CD14-positive monocyte (primary cell): ENCODE measurements around the gene BAHCC1. TPM values are rescaled to one million over a fixed set of nuclear protein-coding genes. Genes with fewer than 3 reads are reported as not detected.

Experiments used
- DNase-seq, 3 donors: peaks; one replicate each; pipeline ENCODE4 v3.0.0-alpha.2; 2011 to 2022
- H2AFZ ChIP-seq: 2 replicates; pipeline ENCODE4 v1.6.0; 2012; ENCODE audit warnings: mild to moderate bottlenecking, low read depth, low read length, inconsistent platforms; ENCODE audit not compliant: insufficient read depth, poor library complexity, severe bottlenecking
- H3K27ac ChIP-seq, 2 donors: 1 replicate in 1 of 2; 2 replicates in 1 of 2; pipeline ENCODE4 v1.5.1; 2012 to 2013; ENCODE audit warnings: low read length in 2 of 2, control low read depth in 1 of 2, inconsistent platforms in 1 of 2, low read depth in 1 of 2, mild to moderate bottlenecking in 1 of 2
- H3K27me3 ChIP-seq, 2 donors: one replicate each; pipeline versions ENCODE4 v1.6.0 to v1.6.1; 2011 to 2013; ENCODE audit warnings: low read length in 2 of 2; ENCODE audit not compliant: control insufficient read depth in 2 of 2, insufficient read depth in 2 of 2
- H3K36me3 ChIP-seq, 2 donors: replicated peaks in 1 of 2; 1 replicate in 1 of 2; 2 replicates in 1 of 2; pipeline versions ENCODE4 v1.5.1 to v1.6.1; 2012 to 2013; ENCODE audit warnings: low read length in 2 of 2, control low read depth in 1 of 2, inconsistent platforms in 1 of 2, mild to moderate bottlenecking in 1 of 2; ENCODE audit not compliant: insufficient read depth in 2 of 2, control insufficient read depth in 1 of 2
- H3K4me1 ChIP-seq, 2 donors: 1 replicate in 1 of 2; 2 replicates in 1 of 2; pipeline versions ENCODE4 v1.5.1 to v1.6.1; 2012 to 2013; ENCODE audit warnings: low read length in 2 of 2, control low read depth in 1 of 2, inconsistent platforms in 1 of 2, mild to moderate bottlenecking in 1 of 2, moderate library complexity in 1 of 2; ENCODE audit not compliant: insufficient read depth in 2 of 2, control insufficient read depth in 1 of 2
- H3K4me2 ChIP-seq: replicated peaks from 2 replicates; pipeline ENCODE3; 2012; ENCODE audit warnings: low read length, moderate library complexity, mild to moderate bottlenecking; ENCODE audit not compliant: poor library complexity, severe bottlenecking; ENCODE audit errors: extremely low read depth
- H3K4me3 ChIP-seq, 3 experiments: fragments of 200-600 bp in 1 of 3; sonication (generic) in 1 of 3; replicated peaks in 1 of 3; 1 replicate in 2 of 3; 2 replicates in 1 of 3; pipeline ENCODE4 v1.5.1; 2011 to 2013; ENCODE audit warnings: low read length in 3 of 3, mild to moderate bottlenecking in 3 of 3, control low read depth in 2 of 3, low read depth in 2 of 3, inconsistent platforms in 1 of 3, moderate library complexity in 1 of 3
- H3K79me2 ChIP-seq: 2 replicates; pipeline ENCODE4 v1.6.0; 2012; ENCODE audit warnings: mild to moderate bottlenecking, control low read depth, inconsistent platforms, low read length, moderate library complexity; ENCODE audit not compliant: insufficient read depth
- H3K9ac ChIP-seq: 2 replicates; pipeline ENCODE4 v1.6.0; 2017; ENCODE audit warnings: low read length, mild to moderate bottlenecking; ENCODE audit not compliant: insufficient read depth, poor library complexity, severe bottlenecking
- H3K9me3 ChIP-seq, 2 donors: replicated peaks in 1 of 2; 1 replicate in 1 of 2; 2 replicates in 1 of 2; pipeline versions ENCODE4 v1.5.1 to v1.6.1; 2012 to 2013; ENCODE audit warnings: low read length in 2 of 2, control low read depth in 1 of 2; ENCODE audit not compliant: control insufficient read depth in 1 of 2, insufficient read depth in 1 of 2
- H4K20me1 ChIP-seq: 2 replicates; pipeline ENCODE4 v1.6.0; 2012; ENCODE audit warnings: mild to moderate bottlenecking, low read length, control low read depth, moderate library complexity; ENCODE audit not compliant: insufficient read depth
- H3K27ac Mint-ChIP-seq, 7 donors: one replicate each; pipeline ENCODE4 v1.8.0; 2020; ENCODE audit warnings: mild to moderate bottlenecking in 7 of 7, mixed read lengths in 7 of 7, moderate library complexity in 6 of 7, inconsistent platforms in 2 of 7
- H3K27me3 Mint-ChIP-seq, 3 donors: one replicate each; pipeline ENCODE4 v1.8.0; 2021 to 2022; ENCODE audit warnings: low read depth in 3 of 3, mild to moderate bottlenecking in 3 of 3, mixed read lengths in 3 of 3, moderate library complexity in 3 of 3, inconsistent platforms in 1 of 3
- H3K36me3 Mint-ChIP-seq, 2 donors: one replicate each; pipeline ENCODE4 v1.8.0; 2020; ENCODE audit warnings: mixed read lengths in 2 of 2, inconsistent platforms in 1 of 2, mild to moderate bottlenecking in 1 of 2
- H3K4me1 Mint-ChIP-seq: one replicate; pipeline ENCODE4 v1.8.0; 2020; ENCODE audit warnings: mild to moderate bottlenecking, mixed read lengths
- H3K4me3 Mint-ChIP-seq, 2 donors: one replicate each; pipeline ENCODE4 v1.8.0; 2020; ENCODE audit warnings: mild to moderate bottlenecking in 2 of 2, mixed read lengths in 2 of 2, moderate library complexity in 1 of 2
- H3K9me3 Mint-ChIP-seq, 7 donors: one replicate each; pipeline ENCODE4 v1.8.0; 2020 to 2022; ENCODE audit warnings: mixed read lengths in 7 of 7, mild to moderate bottlenecking in 6 of 7, moderate library complexity in 6 of 7, inconsistent platforms in 2 of 7
- CTCF ChIP-seq: fragments of 200-600 bp; IDR thresholded peaks from one replicate; pipeline ENCODE4 v1.8.0; 2022; ENCODE audit warnings: antibody characterized with exemption, mild to moderate bottlenecking
- WGBS: methylation state at CpG from one replicate; pipeline ENCODE4 v1.1.5; 2013; ENCODE audit warnings: missing lambda C conversion rate; ENCODE audit not compliant: insufficient coverage; 5-methylcytosine and 5-hydroxymethylcytosine counted together
- intact Hi-C, 2 donors: fragments of 100-400 bp; cut with micrococcal nuclease; formaldehyde crosslinking; loops; one replicate each; pipeline versions ENCODE4 v1.15.0 to v1.15.1; 2023
- polyA plus RNA-seq, 3 donors: library from polyadenylated mRNA; depleted of rRNA in 1 of 3; unstranded in 2 of 3; stranded (reverse) in 1 of 3; fragments of 300-500 nt in 2 of 3; fragments of >200 nt in 1 of 3; fragmentation: Illumina TruSeq in 2 of 3; gene quantifications; 1 replicate in 2 of 3; 2 replicates in 1 of 3; pipeline ENCODE4 v1.2.3, GENCODE V29; 2012 to 2021

Gene BAHCC1
- polyA plus RNA-seq, 3 donors, result 0.11 to 8.8 (median 0.27) TPM

- peak overlapping the region; percentile 6 to 82 for H3K27ac ChIP-seq
- peaks cover 0 to 4% of the 10 kb centered on the region in 2 donors for H3K36me3 ChIP-seq
- H3K27me3 ChIP-seq, result no peaks in the 10 kb centered on the region
- 0% methylated on average over 11 of the region's 16 CpGs for WGBS
- Mint-ChIP-seq H3K36me3 (peaks cover 8 to 13% of the 10 kb centered on the region in 2 donors), H3K4me3 (peak overlapping the region; percentile 80 to 83), H3K9me3 (no peaks in the 10 kb centered on the region), H3K27ac (peak overlapping the region; percentile 82 to 95 (median 93)), H3K4me1 (peaks cover 53% of the 10 kb centered on the region), H3K27me3 (peaks cover 0 to 4% (median 2%) of the 10 kb centered on the region in 3 donors)
- intact Hi-C loops, result loop anchor here (2.0 to 10.0 kb wide), 6 partner anchors 28 to 110 kb away; partner anchors contain the start of gene SLC38A10 (in 1 of the 2)
- H3K4me2 ChIP-seq, result peak overlapping the region; percentile 84
- peak in 1 of 3 donors; percentile 48 for DNase-seq
- no peaks in the 10 kb centered on the region for H3K9me3 ChIP-seq
- H3K9ac ChIP-seq, result no peak overlapping the region
- peaks cover 48 to 83% of the 10 kb centered on the region in 2 donors for H3K4me1 ChIP-seq
- peaks cover 88% of the 10 kb centered on the region for H3K79me2 ChIP-seq
- H3K4me3 ChIP-seq, result peak overlapping the region; percentile 32 to 93 (median 52)
- no peak for TF ChIP-seq CTCF
- no peak overlapping the region for H2AFZ ChIP-seq
- H4K20me1 ChIP-seq, result peaks cover 41% of the 10 kb centered on the region
Measured at GRCh38 chr17:81394377-81394920, 808 bp upstream of the BAHCC1 start.

GRCh38 chr17:81395600-81396277 lies 482 bp downstream of the BAHCC1 start:
- peaks cover 55% of the 10 kb centered on the region for H3K4me1 Mint-ChIP-seq
- H3K9me3 Mint-ChIP-seq, result no peaks in the 10 kb centered on the region
- Histone ChIP-seq H3K4me1 (peaks cover 51 to 77% of the 10 kb centered on the region in 2 donors), H3K27ac (peak overlapping the region; percentile 64 to 92), H3K9me3 (no peaks in the 10 kb centered on the region), H2AFZ (peak overlapping the region; percentile 86), H3K4me3 (peak overlapping the region; percentile 55 to 93 (median 62)), H3K79me2 (peaks cover 87% of the 10 kb centered on the region), H3K4me2 (peak overlapping the region; percentile 84), H3K9ac (peak overlapping the region; percentile 86), H4K20me1 (peaks cover 31% of the 10 kb centered on the region), H3K27me3 (no peaks in the 10 kb centered on the region), H3K36me3 (peaks cover 0 to 4% of the 10 kb centered on the region in 2 donors)
- DNase-seq, result peak in 1 of 3 donors; percentile 42
- WGBS, result 0% methylated on average over 38 of the region's 43 CpGs
- intact Hi-C loops, result loop anchor here (2.0 to 10.0 kb wide), 6 partner anchors 27 to 117 kb away; partner anchors contain the start of genes ACTG1 (in 1 of the 2) and SLC38A10 (in 1 of the 2)
- peak overlapping the region; percentile 82 to 93 (median 91) for H3K27ac Mint-ChIP-seq
- H3K27me3 Mint-ChIP-seq, result peaks cover 0 to 6% (median 2%) of the 10 kb centered on the region in 3 donors
- peaks cover 8 to 11% of the 10 kb centered on the region in 2 donors for H3K36me3 Mint-ChIP-seq
- TF ChIP-seq CTCF, result no peak
- peak overlapping the region; percentile 92 to 93 for H3K4me3 Mint-ChIP-seq
